ENCODE results near the gene AP1G1. TPM values are rescaled to one million over a fixed set of nuclear protein-coding genes. Genes with fewer than 3 reads are reported as not detected.

The AP1G1 gene
- total RNA-seq, 2 donors from 2014 or later = 62.7 to 68.5 TPM

GRCh38 chr16:71738855-71739254 is 69.8 kb downstream of the AP1G1 start:
- H3K4me1 ChIP-seq (ENCODE audit: control insufficient read depth, insufficient read depth, low read length) = no peaks in the 10 kb centered on the region
- H3K9me3 Mint-ChIP-seq = no peaks in the 10 kb centered on the region
- H3K27ac Mint-ChIP-seq = no peak overlapping the region
- H3K9me3 ChIP-seq (ENCODE audit: control insufficient read depth, low read length) = no peaks in the 10 kb centered on the region
- H3K27ac ChIP-seq (ENCODE audit: low read depth, low read length) = no peak overlapping the region
- 96 to 100% methylated on average over 1 to 4 of the region's 4 CpGs for WGBS, 2 experiments (ENCODE audit: insufficient coverage in 1 of 2, insufficient read length in 1 of 2)
- H3K27me3 Mint-ChIP-seq (ENCODE audit: insufficient read depth) = no peaks in the 10 kb centered on the region
- H3K4me3 ChIP-seq (ENCODE audit: low read length) = no peak overlapping the region
- no peak for DNase-seq
- H3K4me3 Mint-ChIP-seq = no peak overlapping the region
- no peak for TF ChIP-seq CTCF (conservative IDR thresholded peaks at IDR 0.05)
- no peak overlapping the region for H3K9ac ChIP-seq (ENCODE audit: extremely low read depth, low read length, poor library complexity, severe bottlenecking)
- H3K36me3 ChIP-seq (ENCODE audit: control insufficient read depth, insufficient read depth, low read length) = peaks cover 66% of the 10 kb centered on the region
- H3K4me1 Mint-ChIP-seq = no peaks in the 10 kb centered on the region
- H3K27me3 ChIP-seq (ENCODE audit: control insufficient read depth, insufficient read depth, low read length, poor library complexity, severe bottlenecking) = no peaks in the 10 kb centered on the region
- H3K36me3 Mint-ChIP-seq (ENCODE audit: low read depth) = peaks cover 53% of the 10 kb centered on the region

GRCh38 chr16:71737501-71737900 is 71.1 kb downstream of the AP1G1 start:
- Histone ChIP-seq H3K36me3 (ENCODE audit: control insufficient read depth, insufficient read depth, low read length) (peaks cover 71% of the 10 kb centered on the region), H3K9me3 (ENCODE audit: control insufficient read depth, low read length) (no peaks in the 10 kb centered on the region), H3K27ac (ENCODE audit: low read depth, low read length) (no peak overlapping the region), H3K9ac (ENCODE audit: extremely low read depth, low read length, poor library complexity, severe bottlenecking) (no peak overlapping the region), H3K27me3 (ENCODE audit: control insufficient read depth, insufficient read depth, low read length, poor library complexity, severe bottlenecking) (no peaks in the 10 kb centered on the region), H3K4me3 (ENCODE audit: low read length) (no peak overlapping the region), H3K4me1 (ENCODE audit: control insufficient read depth, insufficient read depth, low read length) (no peaks in the 10 kb centered on the region)
- Mint-ChIP-seq H3K36me3 (ENCODE audit: low read depth) (peaks cover 56% of the 10 kb centered on the region), H3K27ac (no peak overlapping the region), H3K4me3 (no peak overlapping the region), H3K4me1 (no peaks in the 10 kb centered on the region), H3K27me3 (ENCODE audit: insufficient read depth) (no peaks in the 10 kb centered on the region), H3K9me3 (no peaks in the 10 kb centered on the region)
- TF ChIP-seq CTCF (conservative IDR thresholded peaks at IDR 0.05) = no peak
- WGBS, 2 experiments (ENCODE audit: insufficient coverage in 1 of 2, insufficient read length in 1 of 2) = 95 to 100% methylated on average over 4 to 6 of the region's 6 CpGs
- DNase-seq = no peak

GRCh38 chr16:71734511-71734910 is 74.1 kb downstream of the AP1G1 start:
- peaks cover 84% of the 10 kb centered on the region for H3K36me3 ChIP-seq (ENCODE audit: control insufficient read depth, insufficient read depth, low read length)
- peaks cover 77% of the 10 kb centered on the region for H3K36me3 Mint-ChIP-seq (ENCODE audit: low read depth)
- H3K27ac ChIP-seq (ENCODE audit: low read depth, low read length) = peak overlapping the region; percentile 83

More at GRCh38 chr16:71734511-71734910, 74.1 kb downstream of the AP1G1 start:
- H3K9me3 ChIP-seq (ENCODE audit: control insufficient read depth, low read length) = no peaks in the 10 kb centered on the region
- Mint-ChIP-seq H3K27me3 (ENCODE audit: insufficient read depth) (no peaks in the 10 kb centered on the region), H3K27ac (no peak overlapping the region), H3K4me3 (no peak overlapping the region), H3K9me3 (no peaks in the 10 kb centered on the region), H3K4me1 (peaks cover 6% of the 10 kb centered on the region)
- TF ChIP-seq CTCF (conservative IDR thresholded peaks at IDR 0.05) = no peak
- no peak for DNase-seq
- 86 to 92% methylated on average over 5 of the region's 5 CpGs for WGBS, 2 experiments (ENCODE audit: insufficient coverage in 1 of 2, insufficient read length in 1 of 2)
- H3K9ac ChIP-seq (ENCODE audit: extremely low read depth, low read length, poor library complexity, severe bottlenecking) = no peak overlapping the region
- no peak overlapping the region for H3K4me3 ChIP-seq (ENCODE audit: low read length)
- H3K4me1 ChIP-seq (ENCODE audit: control insufficient read depth, insufficient read depth, low read length) = no peaks in the 10 kb centered on the region
- H3K27me3 ChIP-seq (ENCODE audit: control insufficient read depth, insufficient read depth, low read length, poor library complexity, severe bottlenecking) = no peaks in the 10 kb centered on the region
